GM21515 (cell line): ENCODE data around the gene RBM17.
"Not testable (repeated sequence)": the region's sequence is repeated elsewhere in the genome, so short reads cannot be mapped to it uniquely, and the experiment has no call there.

Source experiments
- ATAC-seq: cut with Tn5 transposase; IDR thresholded peaks from one replicate; pipeline ENCODE4 v1.9.1; 2021; ENCODE audit not compliant: unreplicated experiment

RBM17 gene

DNA sequence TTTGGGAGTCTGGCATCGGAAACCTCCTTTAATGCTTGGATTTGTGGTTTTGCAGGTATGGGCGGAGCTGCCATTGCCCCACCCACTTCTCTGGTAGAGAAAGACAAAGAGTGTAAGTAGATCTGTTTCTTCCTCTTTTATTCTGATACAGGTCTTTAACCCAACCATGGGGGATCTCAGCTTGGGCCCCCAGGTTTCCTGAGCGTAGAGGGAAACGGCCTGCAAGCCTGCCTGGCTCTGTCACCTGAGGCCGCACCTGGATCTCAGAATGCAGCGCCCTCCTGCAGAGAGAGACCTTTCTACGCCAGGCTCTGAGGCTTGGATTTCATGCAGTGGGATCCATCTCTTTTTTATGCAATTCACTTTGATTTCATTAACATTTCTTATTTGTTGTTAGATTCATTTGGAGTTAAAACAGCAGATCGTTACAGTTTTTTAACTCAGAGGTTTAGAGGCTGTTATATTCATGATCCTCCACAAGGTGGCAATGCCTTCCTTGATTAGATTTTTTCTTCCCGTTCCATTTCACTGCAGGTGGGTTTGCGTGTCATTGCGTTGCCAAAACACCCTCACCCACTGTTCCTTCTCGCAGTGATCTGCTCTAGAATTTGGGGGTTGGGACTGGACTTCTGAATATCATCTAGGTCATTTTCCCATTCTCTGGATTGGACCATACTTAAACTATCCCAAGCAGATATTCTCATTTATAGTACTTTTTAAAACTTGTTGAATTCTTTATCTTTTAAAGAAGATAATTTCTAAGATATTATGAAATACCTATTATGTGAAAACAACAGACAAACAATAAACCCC lies 20.0 kb downstream of the RBM17 start:
- ATAC-seq = no peak

GRCh38 chr10:6109444-6109775 lies 20.6 kb downstream of the RBM17 start:
- ATAC-seq = no peak

DNA sequence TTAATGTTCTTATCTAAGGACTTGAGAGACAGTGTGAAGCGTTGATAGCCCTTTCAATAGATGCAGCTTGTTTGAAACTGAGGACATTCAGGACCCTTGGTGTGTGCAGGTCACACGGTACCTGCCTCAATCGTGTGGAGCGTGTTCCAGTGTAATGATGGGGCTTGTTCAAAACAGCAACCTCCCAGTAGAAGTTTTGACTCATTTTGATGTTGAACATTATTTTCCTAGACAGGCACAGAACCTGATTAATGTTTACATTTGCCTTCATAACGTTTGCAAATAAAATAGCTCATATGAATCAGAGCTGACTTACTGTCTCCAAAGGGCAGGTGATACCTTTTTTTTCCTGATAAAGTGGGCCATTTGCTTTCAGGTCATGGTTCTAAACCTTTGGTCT lies 21.3 kb downstream of the RBM17 start:
- ATAC-seq = no peak

GRCh38 chr10:6112893-6113292 lies 24.1 kb downstream of the RBM17 start:
- ATAC-seq = no peak

DNA sequence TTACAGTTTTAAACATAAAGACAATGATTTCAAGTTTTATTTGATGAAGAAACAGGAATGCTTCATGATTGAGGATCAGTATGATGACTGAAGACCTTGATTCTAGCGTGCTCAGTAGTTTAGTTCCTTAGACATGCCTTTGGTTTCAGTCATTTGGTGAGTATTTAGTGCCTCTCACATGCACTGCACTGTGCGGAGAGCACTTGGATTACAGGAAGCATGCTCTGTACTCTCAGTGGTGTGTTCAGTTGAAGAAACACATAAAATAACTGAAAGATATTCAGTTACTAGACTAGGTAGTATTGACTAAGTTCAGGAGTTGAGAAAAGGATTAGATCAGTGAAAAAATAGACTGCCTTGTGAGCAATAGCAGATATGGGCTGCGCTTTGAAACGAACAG lies 25.5 kb downstream of the RBM17 start:
- peak; percentile 53 for ATAC-seq

GRCh38 chr10:6114805-6115341 lies 26.0 kb downstream of the RBM17 start:
- ATAC-seq = peak; percentile 34

DNA sequence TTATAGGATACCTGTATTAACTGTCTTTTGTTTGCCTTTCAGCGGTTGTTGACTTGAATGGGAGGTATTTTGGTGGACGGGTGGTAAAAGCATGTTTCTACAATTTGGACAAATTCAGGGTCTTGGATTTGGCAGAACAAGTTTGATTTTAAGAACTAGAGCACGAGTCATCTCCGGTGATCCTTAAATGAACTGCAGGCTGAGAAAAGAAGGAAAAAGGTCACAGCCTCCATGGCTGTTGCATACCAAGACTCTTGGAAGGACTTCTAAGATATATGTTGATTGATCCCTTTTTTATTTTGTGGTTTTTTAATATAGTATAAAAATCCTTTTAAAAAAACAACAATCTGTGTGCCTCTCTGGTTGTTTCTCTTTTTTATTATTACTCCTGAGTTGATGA lies 26.6 kb downstream of the RBM17 start:
- no peak for ATAC-seq

DNA sequence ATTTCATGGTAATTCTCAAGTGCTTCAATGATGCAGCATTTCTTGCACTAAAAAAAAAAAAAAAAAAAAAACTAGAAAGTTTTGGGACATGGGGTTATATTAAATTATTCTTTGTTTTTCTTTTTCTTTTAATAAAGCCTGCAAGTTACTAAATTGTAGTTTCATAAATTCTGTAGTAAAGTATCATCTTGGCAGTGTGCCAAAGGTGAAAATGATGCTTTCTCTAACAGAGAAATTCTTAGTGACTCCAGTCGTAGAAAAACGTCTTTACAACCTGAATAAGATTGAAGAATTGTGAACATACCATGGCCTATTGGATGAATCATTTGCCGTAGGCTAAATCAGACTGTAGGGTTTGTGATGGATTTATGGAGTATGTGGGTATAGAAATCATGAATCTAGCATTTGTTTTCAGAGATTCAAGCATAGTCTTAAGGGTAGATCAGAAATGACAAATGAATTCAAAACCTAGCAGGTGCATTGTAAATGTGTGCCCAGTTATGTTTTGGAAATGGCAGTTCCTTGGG lies 27.1 kb downstream of the RBM17 start:
- ATAC-seq = no peak

DNA sequence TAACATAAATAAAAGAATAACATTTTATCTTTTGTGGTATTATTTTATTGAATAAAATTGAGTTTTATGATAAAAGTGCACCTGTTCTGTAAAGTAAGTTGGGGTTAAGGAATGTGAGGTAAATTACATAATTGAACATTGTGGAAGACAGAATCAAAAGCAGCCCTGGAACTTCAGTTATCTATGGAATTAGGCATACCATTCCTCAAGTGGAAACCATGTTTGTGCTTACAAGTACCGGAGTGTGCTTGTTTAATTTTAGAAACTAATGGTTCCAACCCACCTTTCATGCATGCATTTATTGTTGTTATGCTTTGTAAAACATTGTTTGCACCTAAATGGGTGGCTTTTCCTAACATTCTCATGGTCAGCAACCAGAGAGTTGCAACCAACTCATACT lies 28.0 kb downstream of the RBM17 start:
- ATAC-seq = no peak

DNA sequence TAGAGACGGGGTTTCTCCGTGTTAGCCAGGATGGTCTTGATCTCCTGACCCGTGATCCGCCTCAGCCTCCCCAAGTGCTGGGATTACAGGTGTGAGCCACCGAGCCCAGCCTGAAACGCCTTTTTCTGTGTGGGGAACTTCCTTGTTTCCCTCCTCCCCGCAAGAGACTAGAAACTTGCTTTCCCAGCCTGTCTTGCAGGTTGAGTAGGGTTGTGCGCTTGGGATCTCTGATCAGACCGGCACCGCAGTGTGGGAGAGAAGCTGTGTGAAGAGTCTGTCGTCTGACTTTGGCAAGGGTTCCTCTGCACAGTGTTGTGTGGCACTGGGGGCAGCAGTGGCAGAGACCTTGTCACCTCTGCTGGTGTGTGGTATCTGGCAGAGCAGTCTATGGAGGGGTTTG lies 28.9 kb downstream of the RBM17 start:
- ATAC-seq = no peak

DNA sequence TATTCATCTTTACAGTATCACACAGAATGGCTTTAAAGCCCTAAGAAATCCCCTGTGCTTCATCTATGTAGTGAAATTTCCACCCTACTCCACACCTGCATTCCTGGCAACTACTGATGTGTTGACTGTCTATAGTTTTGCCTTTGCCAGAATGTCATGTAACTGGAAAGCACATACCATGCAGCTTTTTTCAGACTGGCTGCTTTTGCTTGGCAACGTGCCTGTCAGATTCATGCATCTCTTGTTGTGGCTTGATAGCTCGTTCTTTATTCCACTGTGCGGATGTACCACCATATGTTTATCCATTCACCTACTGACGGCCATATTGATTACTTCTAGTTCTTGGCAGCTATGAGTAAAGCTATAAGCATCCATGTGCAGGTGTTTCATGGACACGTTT lies 30.6 kb downstream of the RBM17 start:
- ATAC-seq = no peak

- no peak for ATAC-seq
Measured at GRCh38 chr10:6119962-6120361, 31.1 kb downstream of the RBM17 start.

GRCh38 chr10:6120691-6121090 lies 31.9 kb downstream of the RBM17 start:
- no peak for ATAC-seq

DNA sequence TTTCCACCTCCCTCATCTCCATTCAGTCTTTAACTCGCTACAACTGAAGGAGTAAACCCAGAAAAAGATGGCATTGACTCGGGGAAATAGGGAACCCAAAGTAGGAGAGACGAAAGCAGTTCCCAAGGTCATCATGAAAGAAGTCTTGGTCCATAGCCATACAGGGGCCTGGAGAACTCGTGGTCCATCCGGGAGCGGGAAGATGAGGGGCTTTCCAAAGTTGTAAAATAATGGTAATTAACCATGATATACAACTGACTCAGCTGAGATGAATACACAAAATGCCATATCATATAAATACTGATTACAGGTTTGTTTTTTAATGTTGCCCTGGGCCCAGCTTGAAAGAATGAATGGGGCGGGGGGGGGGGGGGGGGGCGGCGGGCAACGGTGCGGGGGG lies 32.3 kb downstream of the RBM17 start:
- ATAC-seq = no peak

- no peak for ATAC-seq
Measured at GRCh38 chr10:6123532-6123931, 34.7 kb downstream of the RBM17 start.

- no peak for ATAC-seq
Measured at GRCh38 chr10:6124666-6125065, 35.8 kb downstream of the RBM17 start.

DNA sequence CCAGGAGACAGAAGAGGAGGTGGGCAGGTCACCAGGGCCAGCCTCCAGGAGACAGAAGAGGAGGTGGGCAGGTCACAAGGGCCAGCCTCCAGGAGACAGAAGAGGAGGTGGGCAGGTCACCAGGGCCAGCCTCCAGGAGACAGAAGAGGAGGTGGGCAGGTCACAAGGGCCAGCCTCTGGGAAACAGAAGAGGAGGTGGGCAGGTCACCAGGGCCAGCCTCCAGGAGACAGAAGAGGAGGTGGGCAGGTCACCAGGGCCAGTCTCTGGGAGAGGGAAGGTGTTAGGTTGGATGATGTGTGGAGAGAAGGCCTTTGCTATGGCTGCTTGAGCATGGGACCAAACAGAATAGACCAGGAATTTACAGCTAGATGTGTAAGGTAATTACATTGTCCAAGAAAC lies 38.6 kb downstream of the RBM17 start:
- not testable (repeated sequence) for ATAC-seq

- ATAC-seq = no peak
Measured at GRCh38 chr10:6128087-6128486, 39.3 kb downstream of the RBM17 start.

DNA sequence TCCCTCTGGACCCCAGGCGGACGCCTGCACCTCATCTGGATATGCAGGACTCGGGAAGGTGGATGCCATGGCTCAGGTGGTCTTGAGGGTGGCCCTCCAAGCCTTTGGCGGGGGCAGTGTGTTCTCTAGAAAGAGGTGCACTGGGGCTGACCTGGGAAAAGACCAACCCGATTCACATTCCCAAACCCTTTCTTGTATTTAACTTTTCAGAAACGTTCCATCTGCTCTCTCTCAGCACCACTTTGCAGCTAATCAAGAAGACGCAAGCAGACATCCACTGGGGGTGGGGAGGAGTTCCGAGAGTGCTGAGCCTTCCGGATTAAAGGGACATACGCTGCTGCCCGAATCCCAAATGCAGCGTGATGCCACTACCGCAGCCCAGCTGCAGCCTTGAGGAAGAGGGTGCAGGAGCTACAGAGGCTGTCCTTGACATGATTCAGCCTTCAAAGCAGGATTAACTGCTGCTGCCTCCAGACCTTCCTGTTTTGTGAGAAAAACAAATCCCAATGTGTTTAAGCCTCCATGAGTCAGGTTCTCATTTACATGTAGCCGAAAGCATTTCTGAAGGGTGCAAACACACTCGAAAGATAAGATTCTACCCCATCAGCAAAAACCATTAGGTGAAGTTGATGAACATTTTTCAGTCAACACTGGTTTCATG lies 39.9 kb downstream of the RBM17 start:
- no peak for ATAC-seq

DNA sequence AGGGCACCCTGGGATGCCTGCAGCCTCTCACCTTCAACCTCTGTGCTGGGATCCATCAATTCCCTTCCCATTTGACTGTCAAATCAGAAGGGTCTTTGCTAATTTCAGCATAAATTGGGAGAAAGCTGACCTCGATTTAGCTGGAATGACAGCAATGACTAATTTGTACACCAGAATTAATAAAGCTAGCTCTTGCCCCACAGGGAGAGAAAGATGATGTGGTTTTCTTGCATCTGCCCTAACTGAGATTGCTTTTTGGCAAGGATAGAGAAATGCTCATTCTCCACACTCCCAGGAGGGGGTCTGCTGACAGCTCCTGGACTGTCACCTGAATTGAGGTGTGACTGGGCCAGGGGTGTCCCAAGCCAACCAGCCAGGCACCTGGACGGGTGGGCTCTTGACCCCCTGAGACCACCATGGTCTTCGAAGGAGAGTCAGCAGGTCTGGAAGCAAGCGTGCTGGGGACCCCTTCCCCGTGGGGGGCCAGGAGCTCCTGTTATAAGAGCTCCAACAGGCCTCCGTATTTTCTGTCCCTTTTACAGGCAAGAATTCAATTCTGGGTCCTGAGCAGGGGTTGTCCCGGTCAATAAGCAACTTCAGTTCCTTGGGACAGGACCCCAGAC lies 42.1 kb downstream of the RBM17 start:
- ATAC-seq = no peak

GRCh38 chr10:6133331-6134098 lies 44.7 kb downstream of the RBM17 start:
- ATAC-seq = no peak
